T1000 (cell line): ENCODE results near the gene POU6F2.

Experiments used
- DNase-seq: peaks from one replicate; lab custom pipeline; 2025; ENCODE audit warnings: mixed read lengths; lab: John Stamatoyannopoulos, UW

The POU6F2 gene

GRCh38 chr7:39404907-39405306 is 427.2 kb downstream of the POU6F2 start:
- no peak for DNase-seq

DNA sequence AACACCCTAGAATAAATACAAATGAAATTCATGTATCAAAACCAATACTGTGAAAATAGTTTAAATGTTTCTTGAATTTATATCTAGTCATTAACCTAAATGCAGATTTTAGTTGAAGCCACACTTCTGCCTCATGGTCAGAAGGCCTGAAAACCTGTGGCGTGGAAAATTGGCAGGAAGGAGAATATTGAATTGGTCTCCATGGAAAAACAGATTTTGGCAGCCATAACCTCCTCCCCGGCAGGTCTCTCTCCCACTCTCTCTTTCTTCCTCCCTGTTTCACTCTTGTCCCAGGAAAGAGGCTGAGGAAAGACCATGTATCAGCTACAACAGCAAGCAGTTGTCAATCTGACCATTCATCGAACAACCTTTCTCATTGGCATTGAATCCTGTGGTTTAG is 427.9 kb downstream of the POU6F2 start:
- no peak for DNase-seq

DNA sequence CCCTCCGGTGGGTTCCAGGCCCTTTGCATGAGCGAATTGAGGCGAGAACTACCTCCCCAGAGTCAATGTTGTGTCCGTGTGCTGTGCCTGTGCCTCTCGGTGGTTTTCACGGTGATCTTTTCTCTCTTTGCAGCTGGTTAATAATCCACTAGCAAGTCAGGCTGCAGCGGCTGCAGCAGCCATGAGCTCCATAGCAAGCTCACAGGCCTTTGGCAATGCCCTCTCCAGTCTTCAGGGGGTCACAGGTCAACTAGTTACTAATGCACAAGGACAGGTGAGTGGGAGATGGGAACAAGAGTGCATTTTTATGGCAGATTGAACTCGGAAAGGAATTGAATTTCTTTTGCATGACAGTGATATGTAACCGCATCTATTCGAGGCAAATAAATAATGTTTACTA is 428.8 kb downstream of the POU6F2 start:
- no peak for DNase-seq

DNA sequence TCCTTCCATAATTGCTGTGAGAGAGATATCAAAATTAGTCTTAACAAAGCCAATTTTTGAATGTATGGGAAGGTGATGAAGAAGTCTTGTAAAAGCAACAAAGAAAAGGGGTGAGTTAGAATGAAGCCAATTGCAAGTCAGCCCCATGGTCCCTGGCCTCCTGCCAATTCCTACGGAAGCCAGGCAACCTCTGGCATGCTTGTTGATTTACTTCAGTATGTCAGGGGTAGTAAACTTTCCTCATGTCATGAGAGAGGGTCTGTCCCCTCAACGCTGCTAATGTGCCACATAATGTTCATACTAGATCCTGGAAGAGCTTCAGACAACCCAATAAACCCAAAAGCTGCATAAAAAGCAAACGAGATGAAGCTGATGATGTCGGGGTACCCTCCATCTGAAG is 429.4 kb downstream of the POU6F2 start:
- DNase-seq: no peak

GRCh38 chr7:39407723-39408122 is 430.0 kb downstream of the POU6F2 start:
- DNase-seq: no peak

DNA sequence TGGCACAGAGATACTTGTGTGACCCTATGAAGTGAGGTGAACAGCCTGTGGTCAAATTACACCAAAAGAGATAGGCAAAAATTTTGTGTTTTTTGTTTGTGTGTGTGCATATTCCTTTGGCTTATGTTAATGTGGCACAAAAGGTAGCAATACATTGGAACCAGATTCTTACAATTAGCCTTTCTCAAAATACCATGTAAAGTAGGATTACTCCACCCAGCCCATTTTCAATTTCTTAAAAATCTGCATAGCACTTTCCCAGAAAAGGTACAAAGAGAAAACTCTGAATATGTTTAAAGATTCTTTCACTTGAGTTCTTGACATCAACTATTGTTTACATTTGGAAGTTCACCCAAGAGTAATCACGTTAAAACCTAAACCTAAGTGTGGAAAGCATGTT is 431.2 kb downstream of the POU6F2 start:
- no peak for DNase-seq

DNA sequence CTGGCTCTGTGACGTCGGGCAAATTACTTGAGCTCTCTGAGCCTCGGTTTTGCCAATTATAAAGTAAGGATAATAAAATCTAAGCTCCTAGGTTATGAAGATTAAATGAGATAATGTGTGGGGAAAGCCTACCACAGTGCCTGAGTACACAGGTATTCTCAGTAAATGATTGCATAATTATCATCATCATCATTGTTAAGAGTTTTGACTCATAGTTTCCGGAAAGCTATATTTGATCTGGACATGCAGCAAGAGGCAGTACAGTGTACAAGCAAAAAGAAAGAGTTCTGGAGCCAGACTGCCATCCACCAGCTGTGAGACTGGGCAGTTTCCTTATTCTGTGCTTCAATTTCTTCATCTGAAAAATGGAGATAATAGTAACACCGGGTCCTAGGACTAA is 432.9 kb downstream of the POU6F2 start:
- no peak for DNase-seq

- no peak for DNase-seq
These were observed 436.0 kb downstream of the POU6F2 start for GRCh38 chr7:39413636-39414223.

DNA sequence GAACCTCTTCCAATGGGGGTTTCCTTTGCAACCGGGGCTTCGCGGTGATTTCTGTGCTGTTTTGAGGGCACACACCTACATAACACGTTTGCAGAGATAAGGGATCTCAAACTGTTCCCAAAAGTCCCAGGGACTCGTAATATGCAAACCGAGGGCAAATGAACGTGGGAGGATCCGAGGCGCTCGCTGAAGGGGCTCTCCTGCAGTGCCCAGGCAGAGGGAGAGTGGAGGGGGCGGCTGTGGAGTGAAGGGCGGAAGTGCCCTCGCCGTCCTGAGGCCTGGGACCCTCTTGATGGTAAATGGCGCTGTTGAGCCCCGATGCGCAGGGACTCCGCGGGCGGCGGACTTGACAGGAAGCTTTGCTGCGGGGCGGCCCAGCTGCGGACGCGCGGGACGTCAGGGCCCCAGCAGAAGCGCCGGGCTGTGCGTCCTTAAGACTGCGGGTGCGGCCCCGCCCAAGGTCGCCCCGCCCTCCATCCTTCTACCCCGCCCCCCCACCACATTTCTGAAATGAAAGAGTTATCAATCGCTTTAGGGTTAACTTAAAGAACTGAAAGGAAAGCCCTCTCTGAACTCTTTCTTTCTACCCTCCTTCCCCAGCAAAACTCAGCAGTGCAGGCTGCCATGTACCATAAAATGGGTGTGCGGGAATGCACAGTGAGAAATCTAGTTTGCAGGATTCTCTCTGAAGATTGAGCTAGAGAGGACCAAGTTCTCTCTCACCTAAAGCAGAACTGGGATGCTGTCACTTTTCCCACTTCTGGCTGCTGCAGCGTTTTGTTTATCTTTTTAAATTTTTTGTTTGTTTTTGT is 436.7 kb downstream of the POU6F2 start:
- peak; percentile 32 for DNase-seq

DNA sequence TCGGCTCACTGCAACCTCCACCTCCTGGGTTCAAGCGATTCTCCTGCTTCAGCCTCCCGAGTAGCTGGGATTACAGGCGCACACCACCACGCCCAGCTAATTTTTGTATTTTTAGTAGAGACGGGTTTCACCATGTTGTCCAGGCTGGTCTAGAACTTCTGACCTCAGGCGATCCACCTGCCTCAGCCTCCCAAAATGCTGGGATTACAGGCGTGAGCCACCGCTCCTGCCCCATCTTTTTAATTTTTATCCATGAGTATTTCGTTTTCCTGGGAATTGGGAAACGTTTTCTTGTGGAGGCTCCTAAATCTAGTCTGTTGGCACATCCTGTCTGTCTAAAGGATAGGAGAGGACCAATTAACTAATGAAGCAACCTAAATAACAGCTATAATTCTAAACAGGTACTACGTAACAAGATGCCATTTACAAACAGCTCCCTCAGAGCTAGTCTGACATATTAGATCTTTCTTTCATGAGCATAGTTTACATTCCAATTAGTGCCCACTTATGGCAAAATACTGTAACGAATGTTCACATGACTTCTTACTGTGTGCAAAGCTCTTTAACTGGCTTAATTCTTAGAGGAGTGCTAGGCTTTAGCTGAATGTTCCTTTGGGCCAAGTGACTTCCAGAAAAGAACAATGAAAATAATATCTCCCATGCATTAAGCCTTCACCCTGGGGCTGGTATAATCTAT is 437.5 kb downstream of the POU6F2 start:
- DNase-seq: no peak

- no peak for DNase-seq
These were observed 439.2 kb downstream of the POU6F2 start for GRCh38 chr7:39416866-39417265.

DNA sequence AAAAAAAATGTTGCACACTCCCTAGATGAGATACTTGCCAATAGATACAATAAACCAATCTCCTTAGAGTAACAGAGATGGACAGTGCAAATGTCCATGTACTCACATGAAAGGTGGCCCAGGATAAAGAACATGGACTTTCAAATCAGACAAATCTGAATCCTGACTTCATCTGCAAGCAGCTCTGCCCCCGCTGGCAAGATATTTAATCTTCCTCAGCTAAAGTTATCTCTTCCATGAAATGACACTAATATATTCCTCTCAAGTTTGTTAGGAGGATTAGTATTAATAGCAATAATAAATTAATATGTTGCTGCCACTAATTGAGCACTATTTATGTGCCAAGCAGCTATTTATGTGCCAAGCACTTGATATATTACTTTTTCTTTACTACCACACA is 439.9 kb downstream of the POU6F2 start:
- no peak for DNase-seq

DNA sequence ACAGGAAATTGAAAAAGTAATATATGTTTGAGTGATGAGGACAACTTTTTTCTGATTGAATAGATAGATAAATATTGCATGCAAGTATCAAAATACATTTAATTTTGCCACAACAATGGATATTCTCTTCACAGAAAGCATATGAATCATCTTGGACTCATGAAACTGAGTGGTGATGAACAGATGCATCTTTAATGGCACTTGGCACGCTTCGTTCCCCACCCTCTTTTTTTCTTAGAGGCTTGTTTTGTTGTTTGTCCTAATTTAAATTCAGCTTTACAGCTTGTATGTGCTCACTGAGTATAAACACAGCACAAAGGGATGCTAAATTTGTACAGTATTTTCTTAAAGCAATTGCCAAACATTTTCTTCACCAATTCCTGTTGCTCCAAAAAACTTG is 443.5 kb downstream of the POU6F2 start:
- DNase-seq: no peak

DNA sequence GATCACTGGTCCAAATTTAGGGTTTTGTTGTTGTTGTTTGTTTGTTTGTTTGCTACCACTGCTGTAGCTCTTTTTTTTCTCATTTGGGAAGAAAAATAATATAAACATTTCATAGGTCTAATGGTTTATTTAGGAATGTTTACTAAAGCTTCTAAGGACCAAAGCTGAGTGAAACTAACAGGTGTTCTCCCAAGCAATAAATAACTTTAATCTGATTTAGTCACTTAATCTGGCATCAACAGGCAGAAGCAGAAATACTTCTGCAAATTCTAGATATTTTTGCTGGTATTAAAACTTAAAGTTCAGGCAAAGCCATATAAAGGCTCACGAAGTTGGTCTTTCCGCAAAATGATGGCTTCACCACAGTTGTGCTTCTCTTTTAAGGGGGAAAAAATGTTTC is 444.0 kb downstream of the POU6F2 start:
- DNase-seq: no peak

GRCh38 chr7:39428221-39428620 is 450.5 kb downstream of the POU6F2 start:
- peak; percentile 6 for DNase-seq

DNA sequence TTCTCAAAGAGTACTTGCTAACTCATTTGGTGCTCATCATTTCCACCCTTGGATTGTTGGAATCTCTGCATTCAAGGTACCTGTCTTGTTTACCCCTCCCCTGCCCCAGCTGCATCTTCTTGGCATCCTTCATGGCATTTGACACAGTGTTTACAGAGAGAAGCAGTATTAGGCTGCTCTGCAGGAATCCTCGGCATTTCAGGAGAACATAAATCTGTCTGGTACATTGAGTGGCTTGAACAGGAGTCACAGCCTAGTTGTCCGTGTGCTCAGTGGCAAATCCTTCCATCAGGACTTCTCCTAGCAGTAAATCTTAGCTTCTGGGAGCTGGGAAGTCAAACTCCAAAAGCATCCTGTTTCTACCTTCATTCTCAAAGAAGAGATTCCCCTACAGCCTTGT is 451.7 kb downstream of the POU6F2 start:
- DNase-seq: no peak

DNA sequence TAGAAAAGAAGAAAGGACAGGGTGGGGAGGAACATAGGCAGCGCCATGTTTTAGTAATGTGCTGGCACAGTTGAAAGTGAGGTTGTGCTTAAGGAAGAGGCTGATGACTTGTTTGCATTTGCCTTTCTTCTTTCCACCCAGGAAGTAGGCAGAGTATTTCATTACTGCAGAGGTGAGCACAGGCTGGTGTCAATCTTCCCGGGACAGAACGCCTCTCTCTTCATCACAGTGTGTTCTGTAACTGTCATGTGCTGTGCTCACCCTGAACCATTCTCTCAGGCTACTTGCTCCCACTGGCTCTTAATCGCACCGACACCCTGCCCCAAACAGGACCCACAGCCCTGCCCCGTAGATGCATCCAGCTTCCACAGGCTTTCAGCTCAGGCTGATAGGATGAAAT is 452.7 kb downstream of the POU6F2 start:
- DNase-seq: no peak

DNA sequence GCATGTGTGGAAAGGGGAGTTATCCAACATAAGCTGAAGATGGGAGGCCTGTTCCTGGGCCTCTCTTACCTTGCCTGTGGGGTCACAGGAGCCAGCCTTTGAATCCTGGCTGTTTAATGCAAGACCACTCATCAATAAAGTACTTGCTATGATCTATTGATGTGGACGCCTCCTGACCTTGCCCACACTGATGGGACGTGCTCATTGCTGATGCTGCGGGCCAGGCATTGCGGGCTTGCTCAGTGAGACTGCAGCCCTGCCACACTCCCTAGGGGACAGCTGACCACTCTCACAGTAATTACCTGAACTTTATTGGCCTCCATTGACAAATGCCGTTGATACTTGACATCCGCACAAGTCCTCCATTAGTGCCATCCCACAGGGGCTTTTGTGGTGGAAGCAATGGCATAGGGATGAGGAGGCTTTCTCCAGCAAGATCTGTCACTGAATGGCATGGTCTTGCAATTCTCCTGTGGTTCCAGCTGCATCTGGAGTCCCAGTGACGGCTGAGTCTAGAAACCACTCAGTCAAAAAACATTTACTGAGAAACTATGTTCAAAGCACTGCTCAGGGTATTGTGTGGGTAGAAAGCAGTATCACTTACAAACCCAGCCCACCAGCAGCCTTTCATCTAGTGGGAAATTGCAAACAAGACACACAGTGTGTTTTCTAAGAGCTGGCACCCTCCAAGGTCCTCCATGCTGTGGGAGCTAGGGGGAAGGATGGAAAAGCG is 453.4 kb downstream of the POU6F2 start:
- DNase-seq: no peak

DNA sequence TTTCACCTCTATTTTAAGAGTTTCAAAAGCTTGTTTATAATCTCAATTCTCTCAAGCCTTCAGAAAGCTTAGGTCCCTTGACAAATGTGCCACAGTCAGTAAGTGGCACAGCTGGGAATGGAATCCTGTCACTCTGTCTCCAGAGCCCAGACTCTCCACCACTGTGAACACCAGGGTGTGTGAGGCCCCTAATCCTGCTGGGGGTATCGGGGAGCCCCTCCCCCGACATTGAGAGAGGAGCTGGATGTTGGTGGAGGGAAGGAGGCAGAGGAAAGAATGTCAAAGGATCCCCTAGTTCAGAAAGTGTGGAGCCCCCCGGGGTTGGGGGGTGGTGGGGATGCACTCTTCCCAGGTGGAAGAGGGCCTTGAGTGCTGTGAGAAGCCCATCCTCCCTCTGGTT is 454.7 kb downstream of the POU6F2 start:
- DNase-seq: no peak

DNA sequence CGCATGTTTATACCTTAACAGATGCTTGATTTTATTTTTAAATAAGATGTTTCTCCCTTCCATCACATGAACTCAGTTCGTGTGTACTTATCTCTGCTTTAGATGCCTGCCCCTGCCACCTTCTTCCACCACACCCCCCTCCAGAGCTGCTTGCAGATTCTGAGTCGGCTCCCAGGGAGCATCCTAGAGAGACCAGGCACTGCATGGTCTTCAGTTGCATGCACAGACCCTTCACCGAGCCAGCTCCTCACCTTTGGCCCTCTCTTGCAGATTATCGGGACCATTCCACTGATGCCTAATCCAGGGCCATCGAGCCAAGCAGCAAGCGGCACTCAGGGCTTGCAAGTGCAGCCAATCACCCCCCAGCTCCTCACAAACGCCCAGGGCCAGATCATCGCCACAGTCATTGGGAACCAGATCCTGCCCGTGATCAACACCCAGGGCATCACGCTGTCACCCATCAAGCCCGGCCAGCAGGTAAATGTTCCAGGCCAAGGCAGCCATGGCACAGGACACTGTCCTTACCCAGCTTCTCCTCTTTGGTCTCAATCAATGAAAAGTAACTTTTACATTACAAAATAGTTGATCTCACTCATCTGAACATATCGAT is 455.2 kb downstream of the POU6F2 start:
- no peak for DNase-seq

DNA sequence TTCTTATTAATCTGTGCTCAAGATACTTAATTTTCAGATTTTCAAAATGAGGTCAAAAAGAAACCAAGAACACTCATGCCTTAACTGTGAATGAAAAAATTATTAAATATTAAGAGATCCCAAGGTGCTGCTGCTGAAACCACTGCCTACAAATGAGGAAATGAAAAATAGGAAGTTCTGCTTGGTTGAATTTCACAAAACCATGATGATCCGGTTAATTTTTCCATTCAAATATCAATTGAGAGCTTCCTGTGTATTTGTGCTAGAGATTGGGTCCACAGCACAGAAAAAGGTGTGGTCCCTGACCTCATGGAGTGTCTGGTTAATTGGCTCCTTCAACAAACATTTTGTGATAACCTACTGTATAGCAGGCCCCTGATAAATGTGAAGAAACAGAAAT is 455.8 kb downstream of the POU6F2 start:
- DNase-seq: no peak

DNA sequence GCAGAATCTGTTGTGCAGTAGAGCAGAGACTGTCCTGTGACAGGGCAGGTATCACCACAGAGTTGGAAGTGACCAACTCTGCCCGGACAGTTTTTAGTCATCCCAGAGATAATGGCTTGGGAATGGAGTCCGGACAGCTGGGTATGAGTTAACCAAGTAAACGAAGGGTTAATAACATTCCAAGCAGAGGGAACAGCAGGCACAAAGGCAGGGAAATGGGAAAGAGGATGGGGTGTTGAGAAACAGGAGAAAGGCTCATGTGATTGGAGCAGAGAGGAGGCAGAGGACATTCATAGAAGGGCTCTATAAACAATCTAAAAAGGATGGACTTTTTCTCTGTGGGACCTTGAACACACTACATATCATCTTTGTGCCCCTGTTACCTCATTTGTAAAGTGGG is 456.3 kb downstream of the POU6F2 start:
- DNase-seq: no peak
